ENCODE measurements around the gene LTO1.

Gene LTO1

GRCh38 chr11:69671734-69672465 is 3.3 kb downstream of the LTO1 start:
- no peaks in the 10 kb centered on the region for H3K27me3 ChIP-seq (ENCODE audit: control insufficient read depth, insufficient read depth, low read length)
- no peak overlapping the region for H3K4me3 ChIP-seq (ENCODE audit: low read depth, low read length)
- H3K9ac ChIP-seq (ENCODE audit: low read length) = no peak overlapping the region
- H3K9me3 ChIP-seq (ENCODE audit: control insufficient read depth, insufficient read depth, low read depth, low read length) = no peaks in the 10 kb centered on the region
- no peak overlapping the region for H3K27ac ChIP-seq (ENCODE audit: low read depth, low read length)
- H3K36me3 ChIP-seq (ENCODE audit: control insufficient read depth, insufficient read depth, low read length) = peaks cover 32% of the 10 kb centered on the region
- peaks cover 10% of the 10 kb centered on the region for H3K4me1 ChIP-seq (ENCODE audit: control insufficient read depth, insufficient read depth, low read length)

- Histone ChIP-seq H3K27me3 (ENCODE audit: control insufficient read depth, insufficient read depth, low read length) (no peaks in the 10 kb centered on the region), H3K36me3 (ENCODE audit: control insufficient read depth, insufficient read depth, low read length) (peaks cover 36% of the 10 kb centered on the region), H3K9ac (ENCODE audit: low read length) (no peak overlapping the region), H3K4me3 (ENCODE audit: low read depth, low read length) (no peak overlapping the region), H3K4me1 (ENCODE audit: control insufficient read depth, insufficient read depth, low read length) (peaks cover 10% of the 10 kb centered on the region), H3K9me3 (ENCODE audit: control insufficient read depth, insufficient read depth, low read depth, low read length) (no peaks in the 10 kb centered on the region), H3K27ac (ENCODE audit: low read depth, low read length) (no peak overlapping the region)
Observed at GRCh38 chr11:69670158-69670845, 4.9 kb downstream of the LTO1 start.

- H3K4me3 ChIP-seq (ENCODE audit: low read depth, low read length) = no peak overlapping the region
- H3K9me3 ChIP-seq (ENCODE audit: control insufficient read depth, insufficient read depth, low read depth, low read length) = no peaks in the 10 kb centered on the region
- H3K36me3 ChIP-seq (ENCODE audit: control insufficient read depth, insufficient read depth, low read length) = peaks cover 44% of the 10 kb centered on the region
- H3K27ac ChIP-seq (ENCODE audit: low read depth, low read length) = no peak overlapping the region
- H3K27me3 ChIP-seq (ENCODE audit: control insufficient read depth, insufficient read depth, low read length) = no peaks in the 10 kb centered on the region
- H3K9ac ChIP-seq (ENCODE audit: low read length) = no peak overlapping the region
- H3K4me1 ChIP-seq (ENCODE audit: control insufficient read depth, insufficient read depth, low read length) = peaks cover 10% of the 10 kb centered on the region
Observed at GRCh38 chr11:69669486-69669885, 5.7 kb downstream of the LTO1 start.

GRCh38 chr11:69667619-69668604 is 7.2 kb downstream of the LTO1 start:
- H3K27ac ChIP-seq (ENCODE audit: low read depth, low read length) = no peak overlapping the region

GRCh38 chr11:69666752-69667536 is 8.2 kb downstream of the LTO1 start:
- Histone ChIP-seq H3K27ac (ENCODE audit: low read depth, low read length) (no peak overlapping the region), H3K9ac (ENCODE audit: low read length) (no peak overlapping the region), H3K27me3 (ENCODE audit: control insufficient read depth, insufficient read depth, low read length) (no peaks in the 10 kb centered on the region), H3K9me3 (ENCODE audit: control insufficient read depth, insufficient read depth, low read depth, low read length) (no peaks in the 10 kb centered on the region), H3K36me3 (ENCODE audit: control insufficient read depth, insufficient read depth, low read length) (peaks cover 39% of the 10 kb centered on the region), H3K4me1 (ENCODE audit: control insufficient read depth, insufficient read depth, low read length) (peaks cover 6% of the 10 kb centered on the region; the same call in 1 of the 2 replicates), H3K4me3 (ENCODE audit: low read depth, low read length) (no peak overlapping the region)

More at GRCh38 chr11:69667619-69668604, 7.2 kb downstream of the LTO1 start:
- H3K9ac ChIP-seq (ENCODE audit: low read length) = peak overlapping the region; percentile 19
- peaks cover 6% of the 10 kb centered on the region; the same call in 1 of the 2 replicates for H3K4me1 ChIP-seq (ENCODE audit: control insufficient read depth, insufficient read depth, low read length)
- no peaks in the 10 kb centered on the region for H3K9me3 ChIP-seq (ENCODE audit: control insufficient read depth, insufficient read depth, low read depth, low read length)
- no peaks in the 10 kb centered on the region for H3K27me3 ChIP-seq (ENCODE audit: control insufficient read depth, insufficient read depth, low read length)
- H3K36me3 ChIP-seq (ENCODE audit: control insufficient read depth, insufficient read depth, low read length) = peaks cover 48% of the 10 kb centered on the region
- no peak overlapping the region for H3K4me3 ChIP-seq (ENCODE audit: low read depth, low read length)

- H3K27me3 ChIP-seq (ENCODE audit: control insufficient read depth, insufficient read depth, low read length) = no peaks in the 10 kb centered on the region
- H3K4me1 ChIP-seq (ENCODE audit: control insufficient read depth, insufficient read depth, low read length) = peaks cover 6% of the 10 kb centered on the region; the same call in 1 of the 2 replicates
- no peaks in the 10 kb centered on the region for H3K9me3 ChIP-seq (ENCODE audit: control insufficient read depth, insufficient read depth, low read depth, low read length)
- H3K4me3 ChIP-seq (ENCODE audit: low read depth, low read length) = no peak overlapping the region
- no peak overlapping the region for H3K9ac ChIP-seq (ENCODE audit: low read length)
- no peak overlapping the region for H3K27ac ChIP-seq (ENCODE audit: low read depth, low read length)
- peaks cover 32% of the 10 kb centered on the region for H3K36me3 ChIP-seq (ENCODE audit: control insufficient read depth, insufficient read depth, low read length)
Observed at GRCh38 chr11:69666261-69666660, 8.9 kb downstream of the LTO1 start.

GRCh38 chr11:69665669-69666068 is 9.5 kb downstream of the LTO1 start:
- H3K9ac ChIP-seq (ENCODE audit: low read length) = no peak overlapping the region
- H3K4me1 ChIP-seq (ENCODE audit: control insufficient read depth, insufficient read depth, low read length) = peaks cover 5% of the 10 kb centered on the region; the same call in 1 of the 2 replicates
- H3K36me3 ChIP-seq (ENCODE audit: control insufficient read depth, insufficient read depth, low read length) = peaks cover 30% of the 10 kb centered on the region

GRCh38 chr11:69664901-69665300 is 10.3 kb downstream of the LTO1 start:
- Histone ChIP-seq H3K4me1 (ENCODE audit: control insufficient read depth, insufficient read depth, low read length) (no peaks in the 10 kb centered on the region; the same call in 1 of the 2 replicates), H3K9ac (ENCODE audit: low read length) (no peak overlapping the region), H3K27me3 (ENCODE audit: control insufficient read depth, insufficient read depth, low read length) (no peaks in the 10 kb centered on the region), H3K36me3 (ENCODE audit: control insufficient read depth, insufficient read depth, low read length) (peaks cover 30% of the 10 kb centered on the region), H3K4me3 (ENCODE audit: low read depth, low read length) (no peak overlapping the region), H3K27ac (ENCODE audit: low read depth, low read length) (no peak overlapping the region), H3K9me3 (ENCODE audit: control insufficient read depth, insufficient read depth, low read depth, low read length) (no peaks in the 10 kb centered on the region)

More at GRCh38 chr11:69665669-69666068, 9.5 kb downstream of the LTO1 start:
- Histone ChIP-seq H3K27me3 (ENCODE audit: control insufficient read depth, insufficient read depth, low read length) (no peaks in the 10 kb centered on the region), H3K9me3 (ENCODE audit: control insufficient read depth, insufficient read depth, low read depth, low read length) (no peaks in the 10 kb centered on the region), H3K4me3 (ENCODE audit: low read depth, low read length) (no peak overlapping the region), H3K27ac (ENCODE audit: low read depth, low read length) (no peak overlapping the region)

- Histone ChIP-seq H3K36me3 (ENCODE audit: control insufficient read depth, insufficient read depth, low read length) (peaks cover 25% of the 10 kb centered on the region), H3K4me1 (ENCODE audit: control insufficient read depth, insufficient read depth, low read length) (no peaks in the 10 kb centered on the region; the same call in 1 of the 2 replicates), H3K9ac (ENCODE audit: low read length) (no peak overlapping the region), H3K27ac (ENCODE audit: low read depth, low read length) (no peak overlapping the region), H3K9me3 (ENCODE audit: control insufficient read depth, insufficient read depth, low read depth, low read length) (no peaks in the 10 kb centered on the region), H3K27me3 (ENCODE audit: control insufficient read depth, insufficient read depth, low read length) (no peaks in the 10 kb centered on the region), H3K4me3 (ENCODE audit: low read depth, low read length) (no peak overlapping the region)
Observed at GRCh38 chr11:69664103-69664775, 10.9 kb downstream of the LTO1 start.

- H3K4me1 ChIP-seq (ENCODE audit: control insufficient read depth, insufficient read depth, low read length) = peaks cover 8% of the 10 kb centered on the region
- H3K27ac ChIP-seq (ENCODE audit: low read depth, low read length) = no peak overlapping the region
- no peak overlapping the region for H3K4me3 ChIP-seq (ENCODE audit: low read depth, low read length)
- peaks cover 21% of the 10 kb centered on the region for H3K36me3 ChIP-seq (ENCODE audit: control insufficient read depth, insufficient read depth, low read length)
- H3K27me3 ChIP-seq (ENCODE audit: control insufficient read depth, insufficient read depth, low read length) = no peaks in the 10 kb centered on the region
- H3K9ac ChIP-seq (ENCODE audit: low read length) = no peak overlapping the region
- no peaks in the 10 kb centered on the region for H3K9me3 ChIP-seq (ENCODE audit: control insufficient read depth, insufficient read depth, low read depth, low read length)
Observed at GRCh38 chr11:69663326-69663725, 11.8 kb downstream of the LTO1 start.

Measured in HUES6 (cell line).